ENCODE measurements around the gene CACNG5. TPM values are rescaled to one million over a fixed set of nuclear protein-coding genes. Genes with fewer than 3 reads are reported as not detected.

The CACNG5 gene
- total and polyA plus RNA-seq, 8 donors: 0.15 to 0.77 (median 0.29) TPM; not detected in 2

- WGBS, 2 donors: 93 to 100% methylated on average over 1 of the region's 1 CpG
- TF ChIP-seq, protein P1, sequence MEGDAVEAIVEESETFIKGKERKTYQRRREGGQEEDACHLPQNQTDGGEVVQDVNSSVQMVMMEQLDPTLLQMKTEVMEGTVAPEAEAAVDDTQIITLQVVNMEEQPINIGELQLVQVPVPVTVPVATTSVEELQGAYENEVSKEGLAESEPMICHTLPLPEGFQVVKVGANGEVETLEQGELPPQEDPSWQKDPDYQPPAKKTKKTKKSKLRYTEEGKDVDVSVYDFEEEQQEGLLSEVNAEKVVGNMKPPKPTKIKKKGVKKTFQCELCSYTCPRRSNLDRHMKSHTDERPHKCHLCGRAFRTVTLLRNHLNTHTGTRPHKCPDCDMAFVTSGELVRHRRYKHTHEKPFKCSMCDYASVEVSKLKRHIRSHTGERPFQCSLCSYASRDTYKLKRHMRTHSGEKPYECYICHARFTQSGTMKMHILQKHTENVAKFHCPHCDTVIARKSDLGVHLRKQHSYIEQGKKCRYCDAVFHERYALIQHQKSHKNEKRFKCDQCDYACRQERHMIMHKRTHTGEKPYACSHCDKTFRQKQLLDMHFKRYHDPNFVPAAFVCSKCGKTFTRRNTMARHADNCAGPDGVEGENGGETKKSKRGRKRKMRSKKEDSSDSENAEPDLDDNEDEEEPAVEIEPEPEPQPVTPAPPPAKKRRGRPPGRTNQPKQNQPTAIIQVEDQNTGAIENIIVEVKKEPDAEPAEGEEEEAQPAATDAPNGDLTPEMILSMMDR (IDR thresholded peaks at IDR 0.05): no peak
- Histone ChIP-seq H3K4me3 (no peak overlapping the region), H3K27ac (no peak overlapping the region), H3K27me3 (no peaks in the 10 kb centered on the region), H3K4me1 (no peaks in the 10 kb centered on the region), H3K36me3 (no peaks in the 10 kb centered on the region), H3K9me3 (no peaks in the 10 kb centered on the region)
- DNase-seq: no peak
- no peak for ATAC-seq
- FAIRE-seq: no peak
- intact Hi-C loops (cut with DNase I): no loop called here
Measured at GRCh38 chr17:66817750-66818149, 17.2 kb upstream of the CACNG5 start.

- Histone ChIP-seq H3K4me3 (no peak overlapping the region), H3K27ac (no peak overlapping the region), H3K9me3 (no peaks in the 10 kb centered on the region), H3K4me1 (no peaks in the 10 kb centered on the region), H3K27me3 (no peaks in the 10 kb centered on the region), H3K36me3 (no peaks in the 10 kb centered on the region)
- no peak for FAIRE-seq
- intact Hi-C loops (cut with DNase I): no loop called here
- 76 to 78% methylated on average over 6 of the region's 6 CpGs for WGBS, 2 donors
- ATAC-seq: no peak
- TF ChIP-seq, protein P1 (IDR thresholded peaks at IDR 0.05): no peak
- DNase-seq: no peak
Measured at GRCh38 chr17:66819466-66819865, 15.5 kb upstream of the CACNG5 start.

GRCh38 chr17:66822009-66822408 lies 12.9 kb upstream of the CACNG5 start:
- no peaks in the 10 kb centered on the region for H3K36me3 ChIP-seq
- no peak overlapping the region for H3K27ac ChIP-seq
- intact Hi-C loops (cut with DNase I): no loop called here
- ATAC-seq (no peak), DNase-seq (no peak), FAIRE-seq (no peak)
- WGBS, 2 donors: 78 to 84% methylated on average over 8 of the region's 8 CpGs
- TF ChIP-seq, protein P1 (IDR thresholded peaks at IDR 0.05): no peak
- no peaks in the 10 kb centered on the region for H3K9me3 ChIP-seq
- H3K4me1 ChIP-seq: no peaks in the 10 kb centered on the region
- H3K27me3 ChIP-seq: no peaks in the 10 kb centered on the region
- no peak overlapping the region for H3K4me3 ChIP-seq

GRCh38 chr17:66826856-66827255 lies 8.1 kb upstream of the CACNG5 start:
- no peak for DNase-seq
- TF ChIP-seq, protein P1 (IDR thresholded peaks at IDR 0.05): no peak
- no peak for ATAC-seq
- Histone ChIP-seq H3K27me3 (no peaks in the 10 kb centered on the region), H3K4me1 (no peaks in the 10 kb centered on the region), H3K4me3 (no peak overlapping the region), H3K36me3 (no peaks in the 10 kb centered on the region), H3K9me3 (no peaks in the 10 kb centered on the region), H3K27ac (no peak overlapping the region)
- no peak for FAIRE-seq
- WGBS, 2 donors: 71 to 72% methylated on average over 6 of the region's 6 CpGs
- intact Hi-C loops (cut with DNase I): no loop called here

- Histone ChIP-seq H3K4me1 (no peaks in the 10 kb centered on the region), H3K4me3 (peak overlapping the region in 1 of 4 donors; percentile 17), H3K36me3 (no peaks in the 10 kb centered on the region), H3K27me3 (peaks cover 0 to 1% (median 0%) of the 10 kb centered on the region in 4 donors), H3K9me3 (no peaks in the 10 kb centered on the region), H3K27ac (no peak overlapping the region)
- peak; percentile 94 to 99 (median 96) for ATAC-seq
- DNase-seq: peak in 5 of 6 donors; percentile 55 to 71 (median 64)
- intact Hi-C loops (cut with DNase I): no loop called here
- 1 to 2% methylated on average over 18 of the region's 18 CpGs for WGBS, 2 donors
- TF ChIP-seq, protein P1 (IDR thresholded peaks at IDR 0.05): no peak
- FAIRE-seq: no peak
Measured at GRCh38 chr17:66829386-66829864, 5.5 kb upstream of the CACNG5 start.

Data from pancreas (tissue), 10 donors.